Endothelial cell (in vitro differentiated cells): ENCODE measurements around the gene RALA. TPM values are rescaled to one million over a fixed set of nuclear protein-coding genes. Genes with fewer than 3 reads are reported as not detected.
A peak's percentile ranks its signal among the peaks of the same experiment; 100 is the strongest.

Source experiments
- DNase-seq: peaks from one replicate; pipeline ENCODE4 v3.0.0; 2021; ENCODE audit warnings: low spot score
- H3K27ac Mint-ChIP-seq: one replicate; pipeline ENCODE4 v1.8.0; 2021; ENCODE audit warnings: mixed read lengths, inconsistent platforms; ENCODE audit not compliant: unreplicated experiment
- H3K27me3 Mint-ChIP-seq: one replicate; pipeline ENCODE4 v1.8.0; 2021; ENCODE audit warnings: mild to moderate bottlenecking, moderate library complexity, mixed read lengths, inconsistent platforms; ENCODE audit not compliant: unreplicated experiment
- H3K36me3 Mint-ChIP-seq: one replicate; pipeline ENCODE4 v1.8.0; 2021; ENCODE audit warnings: mild to moderate bottlenecking, low read depth, mixed read lengths, inconsistent platforms; ENCODE audit not compliant: unreplicated experiment
- H3K4me1 Mint-ChIP-seq: one replicate; pipeline ENCODE4 v1.8.0; 2021; ENCODE audit warnings: mild to moderate bottlenecking, mixed read lengths, inconsistent platforms; ENCODE audit not compliant: unreplicated experiment
- H3K4me3 Mint-ChIP-seq: one replicate; pipeline ENCODE4 v1.8.0; 2021; ENCODE audit warnings: mild to moderate bottlenecking, mixed read lengths, inconsistent platforms; ENCODE audit not compliant: unreplicated experiment
- H3K9me3 Mint-ChIP-seq: one replicate; pipeline ENCODE4 v1.8.0; 2021; ENCODE audit warnings: mixed read lengths, inconsistent platforms; ENCODE audit not compliant: unreplicated experiment
- CTCF ChIP-seq: fragments of 200-600 bp; sonication (generic); IDR thresholded peaks from one replicate; pipeline ENCODE4 v1.5.0; 2021; ENCODE audit warnings: antibody characterized with exemption; ENCODE audit not compliant: unreplicated experiment
- total RNA-seq: library from RNA; stranded (reverse); fragmentation: NEBNext Ultra II Directional; extraction: Animal tissue kit (Norgen Biotek cat#: 25700); gene quantifications from one replicate; pipeline ENCODE4 v1.2.1, GENCODE V29; 2021; ENCODE audit not compliant: unreplicated experiment

Gene RALA
- total RNA-seq, 1 donor from 2014 or later, result 202 TPM

- H3K4me1 Mint-ChIP-seq, result peaks cover 25% of the 10 kb centered on the region
- peaks cover 67% of the 10 kb centered on the region for H3K36me3 Mint-ChIP-seq
- no peak overlapping the region for H3K4me3 Mint-ChIP-seq
- DNase-seq, result no peak
- no peaks in the 10 kb centered on the region for H3K9me3 Mint-ChIP-seq
- no peak overlapping the region for H3K27ac Mint-ChIP-seq
- TF ChIP-seq CTCF, result no peak
- H3K27me3 Mint-ChIP-seq, result peaks cover 6% of the 10 kb centered on the region
These were observed 72.6 kb downstream of the RALA start for GRCh38 chr7:39695852-39696586.

- Mint-ChIP-seq H3K4me3 (no peak overlapping the region), H3K27ac (peak overlapping the region; percentile 59), H3K4me1 (peaks cover 25% of the 10 kb centered on the region), H3K36me3 (peaks cover 68% of the 10 kb centered on the region), H3K27me3 (peaks cover 6% of the 10 kb centered on the region), H3K9me3 (no peaks in the 10 kb centered on the region)
- no peak for TF ChIP-seq CTCF
- DNase-seq, result no peak
These were observed 73.3 kb downstream of the RALA start for GRCh38 chr7:39696631-39697030.

GRCh38 chr7:39697483-39697882 lies 74.1 kb downstream of the RALA start:
- H3K27me3 Mint-ChIP-seq, result peaks cover 6% of the 10 kb centered on the region
- peaks cover 65% of the 10 kb centered on the region for H3K36me3 Mint-ChIP-seq
- H3K9me3 Mint-ChIP-seq, result no peaks in the 10 kb centered on the region
- peak overlapping the region; percentile 82 for H3K4me3 Mint-ChIP-seq
- peak overlapping the region; percentile 59 for H3K27ac Mint-ChIP-seq
- DNase-seq, result no peak
- TF ChIP-seq CTCF, result no peak
- peaks cover 23% of the 10 kb centered on the region for H3K4me1 Mint-ChIP-seq

- no peak for TF ChIP-seq CTCF
- H3K4me1 Mint-ChIP-seq, result peaks cover 21% of the 10 kb centered on the region
- H3K27me3 Mint-ChIP-seq, result peaks cover 6% of the 10 kb centered on the region
- H3K36me3 Mint-ChIP-seq, result peaks cover 65% of the 10 kb centered on the region
- no peak overlapping the region for H3K4me3 Mint-ChIP-seq
- H3K27ac Mint-ChIP-seq, result no peak overlapping the region
- no peaks in the 10 kb centered on the region for H3K9me3 Mint-ChIP-seq
- no peak for DNase-seq
These were observed 76.8 kb downstream of the RALA start for GRCh38 chr7:39700165-39700564.

GRCh38 chr7:39700932-39701331 lies 77.6 kb downstream of the RALA start:
- Mint-ChIP-seq H3K9me3 (no peaks in the 10 kb centered on the region), H3K36me3 (peaks cover 65% of the 10 kb centered on the region), H3K27me3 (peaks cover 6% of the 10 kb centered on the region), H3K4me1 (peaks cover 21% of the 10 kb centered on the region), H3K4me3 (no peak overlapping the region), H3K27ac (no peak overlapping the region)
- DNase-seq, result no peak
- TF ChIP-seq CTCF, result no peak
